Gastroesophageal sphincter (tissue), 4 donors: ENCODE measurements around the gene APOH. TPM values are rescaled to one million over a fixed set of nuclear protein-coding genes. Genes with fewer than 3 reads are reported as not detected.

Experiments
- ATAC-seq: fragments of 150-250 bp; one replicate; pipeline ENCODE4 v1.9.1; 2016; ENCODE audit warnings: mild to moderate bottlenecking, moderate library complexity
- H3K27ac ChIP-seq, 4 donors: fragments of 200-600 bp; sonication (generic) in 3 of 4; 1 replicate in 3 of 4; 2 replicates in 1 of 4; pipeline ENCODE4 v1.5.1; 2016 to 2019
- H3K27me3 ChIP-seq: fragments of 200-600 bp; sonication (generic); one replicate; pipeline ENCODE4 v1.5.1; 2019
- H3K36me3 ChIP-seq, 2 donors: fragments of 200-600 bp; sonication (generic); one replicate each; pipeline ENCODE4 v1.5.1; 2019; ENCODE audit warnings: control low read depth in 1 of 2
- H3K4me1 ChIP-seq, 3 donors: fragments of 200-600 bp; sonication (generic); 1 replicate in 2 of 3; 2 replicates in 1 of 3; pipeline ENCODE4 v1.5.1; 2016 to 2019; ENCODE audit warnings: control low read depth in 2 of 3
- H3K4me3 ChIP-seq, 2 donors: fragments of 200-600 bp; sonication (generic); one replicate each; pipeline ENCODE4 v1.5.1; 2019; ENCODE audit warnings: mild to moderate bottlenecking in 1 of 2, moderate library complexity in 1 of 2
- H3K9me3 ChIP-seq, 3 donors: fragments of 200-600 bp; sonication (generic); one replicate each; pipeline ENCODE4 v1.5.1; 2017 to 2019; ENCODE audit warnings: control low read depth in 2 of 3
- EP300 ChIP-seq: sonication (generic); formaldehyde crosslinking; IDR thresholded peaks from one replicate; pipeline ENCODE4 v1.6.1; 2017; ENCODE audit warnings: antibody characterized with exemption, mild to moderate bottlenecking
- POLR2A ChIP-seq, 2 donors: fragments of 450-650 bp; IDR thresholded peaks; one replicate each; pipeline ENCODE4 v1.6.1; 2017; ENCODE audit warnings: antibody characterized with exemption in 2 of 2, mild to moderate bottlenecking in 2 of 2, moderate library complexity in 1 of 2
- POLR2AphosphoS5 ChIP-seq: sonication (generic); formaldehyde crosslinking; IDR thresholded peaks from one replicate; pipeline ENCODE4 v1.6.1; 2017; ENCODE audit warnings: antibody characterized with exemption
- WGBS, 2 donors: methylation state at CpG; one replicate each; pipeline ENCODE4 v1.1.5; 2018; ENCODE audit warnings: low coverage in 1 of 2; 5-methylcytosine and 5-hydroxymethylcytosine counted together
- total RNA-seq, 4 donors: library from RNA; depleted of rRNA; stranded (reverse); fragments of >200 nt; gene quantifications; one replicate each; pipeline ENCODE4 v1.1.0, GENCODE V29; 2016
- TF ChIP-seq, protein P1 (sequence below), 4 experiments: fragments of 200-600 bp in 2 of 4; fragments of 450-650 bp in 2 of 4; sonication (generic) in 1 of 4; IDR thresholded peaks; one replicate each; pipeline ENCODE4 v1.5.1; 2017 to 2019; ENCODE audit warnings: antibody characterized with exemption in 4 of 4, mild to moderate bottlenecking in 2 of 4, moderate library complexity in 2 of 4

Gene APOH
- total RNA-seq, 4 donors from 2014 or later: not detected

DNA sequence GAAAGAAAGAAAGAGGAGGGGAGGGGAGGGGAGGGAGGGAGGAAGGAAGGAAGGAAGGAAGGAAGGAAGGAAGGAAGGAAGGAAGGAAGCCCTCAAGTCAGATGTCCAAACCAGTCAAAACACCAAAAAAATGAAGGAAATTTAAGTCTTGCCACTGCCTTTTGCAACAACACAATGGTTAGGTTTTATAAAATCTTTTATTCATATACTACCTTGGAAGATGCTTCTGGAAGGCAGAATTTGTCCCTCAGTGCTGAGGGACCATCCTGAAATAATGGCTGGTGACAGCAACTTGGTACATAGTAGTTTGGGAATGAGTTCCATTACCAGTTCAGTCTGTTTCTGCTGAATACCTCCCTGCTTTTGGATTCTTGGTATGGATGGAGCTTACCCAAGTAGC, 7.9 kb downstream of the APOH start:
- no peaks in the 10 kb centered on the region for H3K9me3 ChIP-seq
- ATAC-seq: no peak
- no peaks in the 10 kb centered on the region for H3K36me3 ChIP-seq
- no peak for TF ChIP-seq POLR2A (IDR thresholded peaks at IDR 0.05)
- TF ChIP-seq EP300: no peak
- TF ChIP-seq, protein P1, sequence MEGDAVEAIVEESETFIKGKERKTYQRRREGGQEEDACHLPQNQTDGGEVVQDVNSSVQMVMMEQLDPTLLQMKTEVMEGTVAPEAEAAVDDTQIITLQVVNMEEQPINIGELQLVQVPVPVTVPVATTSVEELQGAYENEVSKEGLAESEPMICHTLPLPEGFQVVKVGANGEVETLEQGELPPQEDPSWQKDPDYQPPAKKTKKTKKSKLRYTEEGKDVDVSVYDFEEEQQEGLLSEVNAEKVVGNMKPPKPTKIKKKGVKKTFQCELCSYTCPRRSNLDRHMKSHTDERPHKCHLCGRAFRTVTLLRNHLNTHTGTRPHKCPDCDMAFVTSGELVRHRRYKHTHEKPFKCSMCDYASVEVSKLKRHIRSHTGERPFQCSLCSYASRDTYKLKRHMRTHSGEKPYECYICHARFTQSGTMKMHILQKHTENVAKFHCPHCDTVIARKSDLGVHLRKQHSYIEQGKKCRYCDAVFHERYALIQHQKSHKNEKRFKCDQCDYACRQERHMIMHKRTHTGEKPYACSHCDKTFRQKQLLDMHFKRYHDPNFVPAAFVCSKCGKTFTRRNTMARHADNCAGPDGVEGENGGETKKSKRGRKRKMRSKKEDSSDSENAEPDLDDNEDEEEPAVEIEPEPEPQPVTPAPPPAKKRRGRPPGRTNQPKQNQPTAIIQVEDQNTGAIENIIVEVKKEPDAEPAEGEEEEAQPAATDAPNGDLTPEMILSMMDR (IDR thresholded peaks at IDR 0.05): no peak
- no peak for TF ChIP-seq POLR2AphosphoS5
- H3K27ac ChIP-seq: no peak overlapping the region
- no peak overlapping the region for H3K4me3 ChIP-seq
- H3K27me3 ChIP-seq: peaks cover 34% of the 10 kb centered on the region
- no peaks in the 10 kb centered on the region for H3K4me1 ChIP-seq

DNA sequence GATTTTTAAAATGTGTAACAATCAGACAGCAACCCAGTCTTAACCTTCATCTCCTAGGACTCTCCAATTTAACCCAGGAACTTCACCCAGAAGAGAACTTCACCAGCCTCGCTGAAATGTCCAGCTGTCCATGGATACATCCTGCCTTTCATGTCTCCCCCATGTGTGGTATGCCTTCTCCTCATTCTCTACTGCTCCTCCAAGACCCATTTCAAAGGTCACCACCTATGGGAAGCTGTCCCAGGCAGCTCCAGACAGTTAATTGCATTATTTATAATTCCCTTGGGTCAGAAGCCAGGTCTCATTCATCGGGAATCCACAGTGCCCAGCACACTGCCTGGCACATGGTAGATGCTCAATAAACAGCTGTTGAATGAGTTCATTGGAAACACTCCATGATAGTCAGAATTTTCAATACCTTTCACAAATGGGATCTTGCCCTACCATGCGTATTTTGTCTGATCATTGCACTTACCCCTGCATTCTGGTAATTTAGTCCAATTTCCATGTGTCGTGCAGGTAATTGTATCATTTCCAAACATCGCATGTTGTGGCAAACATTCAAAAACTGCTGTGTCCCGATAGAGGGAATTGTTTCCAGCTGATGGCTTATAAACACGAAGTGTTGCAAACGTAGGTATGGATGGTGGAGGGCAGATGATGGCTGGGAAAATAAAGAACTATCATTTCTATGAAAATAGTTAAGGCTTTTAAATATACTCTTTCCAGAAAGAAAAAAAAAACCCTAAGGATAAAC, 9.0 kb downstream of the APOH start:
- Histone ChIP-seq H3K4me1 (no peaks in the 10 kb centered on the region), H3K36me3 (no peaks in the 10 kb centered on the region), H3K27me3 (peaks cover 38% of the 10 kb centered on the region), H3K9me3 (no peaks in the 10 kb centered on the region), H3K4me3 (no peak overlapping the region), H3K27ac (no peak overlapping the region)
- no peak for ATAC-seq
- TF ChIP-seq POLR2AphosphoS5 (no peak), POLR2A (IDR thresholded peaks at IDR 0.05) (no peak), EP300 (no peak)
- TF ChIP-seq, protein P1 (IDR thresholded peaks at IDR 0.05): no peak
- WGBS, 2 donors: 75 to 80% methylated on average over 5 to 8 of the region's 8 CpGs

DNA sequence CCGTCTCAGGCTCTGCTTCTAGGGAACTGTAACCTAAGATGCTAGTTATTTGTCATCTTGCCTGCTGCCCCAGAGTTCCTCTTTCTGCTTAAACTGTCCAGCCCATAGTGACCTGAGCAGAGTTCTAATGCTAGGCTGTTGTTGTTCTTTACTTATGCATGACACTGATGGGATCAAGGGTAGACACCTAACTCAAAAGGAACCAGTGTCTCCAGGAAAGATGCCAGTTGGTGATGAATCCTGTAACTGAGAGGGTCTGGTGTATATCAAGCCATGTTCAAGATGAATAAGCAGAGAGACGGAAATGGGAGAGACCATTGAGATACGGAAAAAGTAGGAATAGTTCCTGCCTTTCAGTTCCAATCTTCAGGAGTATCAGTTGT, 13.7 kb downstream of the APOH start:
- H3K27ac ChIP-seq: no peak overlapping the region
- no peak overlapping the region for H3K4me3 ChIP-seq
- WGBS, 2 donors: 71 to 80% methylated on average over 3 of the region's 3 CpGs
- H3K36me3 ChIP-seq: no peaks in the 10 kb centered on the region
- H3K4me1 ChIP-seq: no peaks in the 10 kb centered on the region
- no peak for ATAC-seq
- peaks cover 31% of the 10 kb centered on the region for H3K27me3 ChIP-seq
- H3K9me3 ChIP-seq: no peaks in the 10 kb centered on the region
- TF ChIP-seq, protein P1 (IDR thresholded peaks at IDR 0.05): no peak
- TF ChIP-seq EP300 (no peak), POLR2AphosphoS5 (no peak), POLR2A (IDR thresholded peaks at IDR 0.05) (no peak)

DNA sequence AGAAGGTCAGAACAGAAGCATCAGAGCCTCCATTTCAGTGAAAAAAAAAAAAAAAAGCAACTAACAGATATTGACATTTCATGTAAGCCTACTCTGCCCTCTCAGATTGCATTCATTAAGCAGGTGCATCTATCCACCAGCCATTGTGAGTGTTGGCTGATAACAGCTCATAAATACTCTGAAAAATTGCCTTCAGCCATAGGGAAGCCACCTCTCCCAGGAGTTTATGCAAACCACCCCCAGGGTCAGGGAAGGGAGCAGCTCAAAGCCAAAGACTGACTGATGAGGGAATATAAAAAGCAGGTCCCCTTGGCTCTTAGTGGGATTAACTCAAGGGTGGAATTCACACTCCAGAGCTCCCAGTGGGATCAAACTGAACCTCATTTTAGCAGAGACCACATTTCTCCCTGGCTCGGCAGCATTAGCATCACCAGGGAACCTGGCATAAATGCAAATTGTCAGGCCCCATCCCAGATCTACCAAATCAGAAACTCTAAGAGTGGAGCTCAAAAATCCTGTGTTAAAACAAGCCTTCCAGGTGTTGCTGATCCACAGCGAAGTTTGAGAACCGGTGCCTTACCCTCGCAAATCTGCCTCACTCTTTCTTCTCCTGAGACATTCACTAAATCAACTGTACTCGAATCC, 14.2 kb downstream of the APOH start:
- no peak overlapping the region for H3K4me3 ChIP-seq
- ATAC-seq: no peak
- no peaks in the 10 kb centered on the region for H3K9me3 ChIP-seq
- no peak overlapping the region for H3K27ac ChIP-seq
- peaks cover 26% of the 10 kb centered on the region for H3K27me3 ChIP-seq
- TF ChIP-seq EP300 (no peak), POLR2A (IDR thresholded peaks at IDR 0.05) (no peak), POLR2AphosphoS5 (no peak)
- TF ChIP-seq, protein P1 (IDR thresholded peaks at IDR 0.05): no peak
- no peaks in the 10 kb centered on the region for H3K4me1 ChIP-seq
- no peaks in the 10 kb centered on the region for H3K36me3 ChIP-seq
- 83 to 94% methylated on average over 2 to 5 of the region's 5 CpGs for WGBS, 2 donors
